GM19240 (cell line): ENCODE data around the gene PHACTR2.
A peak's percentile ranks its signal among the peaks of the same experiment; 100 is the strongest.
"Not testable (repeated sequence)": the region's sequence is repeated elsewhere in the genome, so short reads cannot be mapped to it uniquely, and the experiment has no call there.

Experiments
- DNase-seq: peaks from one replicate; pipeline ENCODE4 v3.0.0; 2011; ENCODE audit warnings: low spot score; ENCODE audit not compliant: insufficient read length

The PHACTR2 gene

DNA sequence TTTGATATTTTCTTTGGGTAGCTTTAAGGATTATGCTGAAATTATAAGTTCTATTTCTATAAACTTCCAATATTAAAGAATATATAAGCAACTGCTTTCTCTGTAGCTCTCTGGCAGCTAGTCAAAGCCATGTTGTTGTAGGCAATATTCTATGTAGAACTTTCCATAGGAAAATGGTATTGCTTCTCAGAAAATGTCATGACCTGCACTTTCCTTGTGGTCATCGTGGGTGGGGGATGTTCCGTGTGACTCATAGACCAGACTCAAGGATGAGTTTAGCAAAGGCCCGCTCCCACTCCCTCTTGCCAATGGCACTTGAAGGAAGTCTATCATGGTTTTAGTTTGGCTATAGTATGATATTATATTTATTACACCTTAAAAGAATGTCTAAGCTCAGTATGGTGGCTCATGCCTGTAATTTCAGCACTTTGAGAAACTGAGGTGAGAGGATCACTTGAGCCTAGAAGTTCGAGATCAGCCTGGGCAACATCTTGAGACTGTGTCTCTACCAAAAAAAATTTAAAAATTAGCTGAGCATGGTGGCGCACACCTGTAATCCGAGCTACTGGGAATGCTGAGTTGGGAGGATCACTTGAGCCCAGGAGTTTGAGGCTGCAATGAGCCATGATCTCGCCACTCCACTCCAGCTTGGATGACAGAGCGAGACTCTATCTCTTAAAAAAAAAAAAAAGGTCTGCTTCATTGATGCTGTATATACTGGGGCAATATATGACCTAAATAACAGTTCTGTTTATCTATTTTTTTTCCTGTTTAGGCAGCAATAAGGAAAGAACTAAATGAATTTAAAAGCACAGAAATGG lies 128.7 kb downstream of the PHACTR2 start:
- DNase-seq, result no peak

GRCh38 chr6:143807103-143807772 lies 129.5 kb downstream of the PHACTR2 start:
- no peak for DNase-seq

DNA sequence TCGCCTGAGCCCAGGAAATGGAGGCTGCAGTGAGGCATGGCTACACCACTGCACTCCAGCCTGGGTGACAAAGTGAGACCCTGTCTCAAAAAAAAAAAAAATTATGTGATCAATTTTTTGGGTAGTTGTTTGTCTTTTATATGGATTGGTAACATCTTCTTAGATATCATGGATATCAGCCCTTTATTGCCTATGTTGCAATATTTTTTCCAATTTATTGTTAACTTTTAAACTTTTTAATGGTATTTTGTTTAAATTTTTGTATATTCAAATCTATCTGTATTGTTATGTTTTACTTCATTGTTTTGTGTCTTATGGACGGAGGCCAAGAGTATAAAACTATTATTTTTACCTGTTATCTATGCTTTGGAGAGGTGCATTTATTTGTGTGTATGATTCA lies 133.0 kb downstream of the PHACTR2 start:
- DNase-seq, result no peak

DNA sequence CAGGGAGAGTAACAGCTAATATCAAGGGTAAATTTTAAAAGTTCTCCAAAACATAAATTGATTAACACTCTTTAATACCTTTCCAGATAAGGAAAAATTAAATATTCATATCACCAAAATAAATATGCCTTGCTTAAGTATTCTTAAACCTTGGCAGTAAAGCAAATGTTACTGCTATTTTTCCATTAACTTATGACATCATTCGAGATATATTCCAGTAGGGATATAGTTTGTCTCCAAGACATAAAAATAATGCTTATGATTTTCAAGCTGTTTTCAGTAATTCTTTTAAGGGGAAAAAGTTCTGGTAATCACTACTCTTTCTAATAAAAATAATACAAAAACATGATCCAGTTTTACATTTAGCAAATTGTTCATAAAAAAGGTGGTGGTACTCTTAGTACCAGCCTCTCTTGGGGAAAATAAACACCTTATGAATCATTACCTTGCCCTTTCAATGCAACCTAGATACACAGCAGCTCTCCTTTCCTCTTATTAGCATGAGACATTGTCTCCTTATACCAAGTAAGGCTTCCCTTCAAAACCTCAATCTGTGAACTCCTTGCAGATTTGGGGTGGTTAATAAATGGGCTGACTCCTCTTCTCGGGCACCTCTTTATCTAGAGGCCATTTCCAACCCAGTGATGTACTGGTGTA lies 133.9 kb downstream of the PHACTR2 start:
- DNase-seq, result no peak

DNA sequence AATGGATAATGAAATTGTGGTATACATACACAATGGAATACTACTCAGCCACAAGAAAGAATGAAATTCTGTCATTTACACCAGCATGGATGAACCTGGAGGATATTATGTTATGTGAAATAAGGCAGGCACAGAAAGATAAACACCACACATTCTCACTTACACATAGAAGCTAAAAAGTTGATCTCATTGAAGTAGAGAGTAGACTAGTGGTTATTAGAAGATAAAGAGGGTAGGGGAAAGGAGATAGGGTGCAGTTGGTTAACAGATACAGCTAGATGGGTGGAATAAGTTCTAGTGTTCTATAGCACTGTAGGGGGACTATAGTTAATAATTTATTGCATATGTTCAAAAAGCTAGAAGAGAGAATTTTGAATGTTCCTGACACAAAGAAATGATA lies 139.9 kb downstream of the PHACTR2 start:
- DNase-seq, result no peak

GRCh38 chr6:143821359-143821758 lies 143.6 kb downstream of the PHACTR2 start:
- DNase-seq, result no peak

- no peak for DNase-seq
Observed at GRCh38 chr6:143822584-143823024, 144.8 kb downstream of the PHACTR2 start.

DNA sequence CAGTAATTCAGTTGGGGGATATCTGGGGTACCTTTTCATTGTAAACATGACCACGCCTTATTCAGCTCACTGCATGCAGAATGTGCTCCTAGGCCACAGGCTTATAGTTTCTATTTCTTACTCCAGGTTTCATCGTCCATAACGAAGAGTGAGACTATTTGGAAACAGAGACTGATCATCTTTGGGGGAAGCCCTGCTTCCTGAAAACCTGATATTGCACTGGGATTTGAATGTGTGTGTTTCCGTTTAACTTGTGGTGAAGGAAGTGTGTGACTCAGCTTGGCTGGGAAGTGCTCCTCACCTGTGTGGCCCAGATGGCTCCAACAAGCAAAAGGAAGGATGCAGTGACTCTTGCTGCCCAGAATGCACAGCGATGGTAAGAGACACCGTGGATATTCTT lies 145.8 kb downstream of the PHACTR2 start:
- no peak for DNase-seq

- DNase-seq, result no peak
Observed at GRCh38 chr6:143828572-143828971, 150.8 kb downstream of the PHACTR2 start.

DNA sequence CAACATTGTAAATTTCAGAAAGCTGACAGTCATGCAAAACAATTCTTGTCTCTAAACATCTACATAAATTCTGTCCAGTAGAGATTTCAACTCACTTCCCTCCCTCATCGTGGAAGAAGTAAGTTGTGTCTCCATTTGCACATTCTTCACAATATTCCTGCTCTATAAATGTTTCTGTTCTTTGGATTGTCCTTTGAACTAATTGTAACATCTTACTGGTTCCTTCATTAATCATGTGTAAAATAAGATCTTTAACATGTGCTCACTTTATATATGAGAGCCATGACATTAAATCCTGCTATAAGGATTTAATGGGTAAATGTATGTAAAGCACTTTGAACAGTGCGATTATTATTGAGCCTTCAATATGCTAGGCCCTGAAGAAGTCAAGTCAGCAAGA lies 158.4 kb downstream of the PHACTR2 start:
- DNase-seq, result no peak

- no peak for DNase-seq
Observed at GRCh38 chr6:143838395-143838794, 160.6 kb downstream of the PHACTR2 start.

DNA sequence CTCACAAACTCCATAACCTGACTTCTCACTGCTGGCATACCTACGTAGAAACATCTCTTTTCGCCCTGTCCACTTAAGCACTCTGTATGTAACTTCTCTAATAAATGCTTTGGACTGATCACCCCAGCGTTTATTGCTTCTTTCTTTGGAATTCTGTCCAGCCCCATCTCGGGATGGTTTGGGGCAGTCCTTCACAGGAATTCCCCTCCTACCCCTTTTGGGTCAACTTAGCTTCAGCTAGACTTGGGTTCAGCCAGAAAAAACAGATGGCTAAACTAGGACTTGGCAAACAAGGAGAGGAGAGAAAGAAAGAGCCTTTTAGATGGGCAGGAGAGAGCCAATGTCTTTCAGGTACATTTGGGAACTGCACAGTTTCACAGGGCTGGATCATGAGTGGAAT lies 161.4 kb downstream of the PHACTR2 start:
- no peak for DNase-seq

- no peak for DNase-seq
Observed at GRCh38 chr6:143840595-143841265, 163.0 kb downstream of the PHACTR2 start.

GRCh38 chr6:143842461-143842901 lies 164.7 kb downstream of the PHACTR2 start:
- DNase-seq, result no peak

- peak; percentile 92 for DNase-seq
Observed at GRCh38 chr6:143842902-143843676, 165.3 kb downstream of the PHACTR2 start, which contains the start of gene LTV1. LTV1 (plus strand) TSS chr6:143843338; CDS start chr6:143843478, 140 bp downstream.

- DNase-seq, result no peak
Observed at GRCh38 chr6:143843677-143843999, 165.9 kb downstream of the PHACTR2 start.

DNA sequence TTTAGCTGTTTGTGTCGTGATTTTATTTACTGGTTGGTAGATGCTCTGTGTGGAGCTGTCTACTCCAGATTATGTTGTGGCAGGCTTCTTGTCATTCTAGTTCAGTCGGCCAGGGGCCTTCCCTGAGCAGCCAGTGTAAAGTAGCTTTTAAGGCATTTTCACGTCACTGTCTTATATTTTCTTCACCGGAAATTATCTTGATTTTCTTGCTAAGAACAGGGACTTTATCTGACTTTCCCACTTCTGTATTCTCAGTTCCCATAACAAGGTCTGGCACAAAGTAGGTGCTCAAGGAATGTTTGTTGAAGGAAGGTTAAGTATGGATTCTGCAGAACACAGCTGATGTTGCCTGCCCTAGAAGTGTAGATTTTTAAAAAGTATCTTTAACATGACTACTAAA lies 166.2 kb downstream of the PHACTR2 start:
- DNase-seq, result no peak

- DNase-seq, result no peak
Observed at GRCh38 chr6:143845033-143845432, 167.3 kb downstream of the PHACTR2 start.

- DNase-seq, result not testable (repeated sequence)
Observed at GRCh38 chr6:143851706-143852105, 173.9 kb downstream of the PHACTR2 start.

DNA sequence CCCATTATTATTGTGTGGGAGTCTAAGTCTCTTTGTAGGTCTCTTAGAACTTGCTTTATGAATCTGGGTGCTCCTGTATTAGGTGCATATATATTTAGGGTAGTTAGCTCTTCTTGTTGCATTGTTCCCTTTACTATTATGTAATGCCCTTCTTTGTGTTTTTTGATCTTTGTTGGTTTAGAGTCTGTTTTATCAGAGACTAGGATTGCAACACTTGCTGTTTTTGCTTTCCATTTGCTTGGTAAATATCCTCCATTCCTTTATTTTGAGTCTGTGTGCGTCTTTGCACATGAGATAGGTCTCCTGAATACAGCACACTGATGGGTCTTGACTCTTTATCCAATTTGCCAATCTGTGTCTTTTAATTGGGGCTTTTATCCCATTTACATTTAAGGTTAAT lies 177.3 kb downstream of the PHACTR2 start:
- DNase-seq, result not testable (repeated sequence)

DNA sequence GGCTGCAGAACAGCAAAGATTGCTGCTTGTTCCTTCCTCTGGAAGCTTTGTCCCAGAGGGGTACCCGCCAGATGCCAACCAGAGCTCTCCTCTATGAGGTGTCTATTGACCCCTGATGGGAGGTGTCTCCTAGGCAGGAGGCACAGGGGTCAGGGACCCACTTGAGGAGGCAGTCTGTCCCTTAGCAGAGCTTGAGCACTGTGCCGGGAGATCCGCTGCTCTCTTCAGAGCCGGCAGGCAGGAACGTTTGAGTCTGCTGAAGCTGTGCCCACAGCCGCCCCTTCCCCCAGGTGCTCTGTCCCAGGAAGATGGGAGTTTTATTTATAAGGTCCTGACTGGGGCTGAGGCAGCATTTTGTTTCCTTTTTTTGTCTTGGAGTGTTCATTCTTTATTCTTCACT lies 179.0 kb downstream of the PHACTR2 start:
- DNase-seq, result not testable (repeated sequence)
